IPS-18a (cell line): ENCODE measurements around the gene PRKAG2.
"Not testable (repeated sequence)": the region's sequence is repeated elsewhere in the genome, so short reads cannot be mapped to it uniquely, and the experiment has no call there.

Experiments used
- H3K27ac ChIP-seq: one replicate; pipeline ENCODE4 v1.5.1; 2013; ENCODE audit warnings: low read length
- H3K27me3 ChIP-seq: one replicate; pipeline ENCODE4 v1.6.1; 2013; ENCODE audit warnings: mild to moderate bottlenecking, low read length; ENCODE audit not compliant: control insufficient read depth, insufficient read depth
- H3K36me3 ChIP-seq: one replicate; pipeline ENCODE4 v1.6.1; 2013; ENCODE audit warnings: low read depth, low read length; ENCODE audit not compliant: control insufficient read depth
- H3K4me1 ChIP-seq: one replicate; pipeline ENCODE4 v1.6.1; 2013; ENCODE audit warnings: low read depth, low read length; ENCODE audit not compliant: control insufficient read depth
- H3K4me3 ChIP-seq: one replicate; pipeline ENCODE4 v1.5.1; 2013; ENCODE audit warnings: low read length
- H3K9ac ChIP-seq: one replicate; pipeline ENCODE4 v1.6.1; 2013; ENCODE audit warnings: mild to moderate bottlenecking, low read length, moderate library complexity
- H3K9me3 ChIP-seq: one replicate; pipeline ENCODE4 v1.6.1; 2013; ENCODE audit warnings: low read depth, low read length; ENCODE audit not compliant: control insufficient read depth

PRKAG2 gene

DNA sequence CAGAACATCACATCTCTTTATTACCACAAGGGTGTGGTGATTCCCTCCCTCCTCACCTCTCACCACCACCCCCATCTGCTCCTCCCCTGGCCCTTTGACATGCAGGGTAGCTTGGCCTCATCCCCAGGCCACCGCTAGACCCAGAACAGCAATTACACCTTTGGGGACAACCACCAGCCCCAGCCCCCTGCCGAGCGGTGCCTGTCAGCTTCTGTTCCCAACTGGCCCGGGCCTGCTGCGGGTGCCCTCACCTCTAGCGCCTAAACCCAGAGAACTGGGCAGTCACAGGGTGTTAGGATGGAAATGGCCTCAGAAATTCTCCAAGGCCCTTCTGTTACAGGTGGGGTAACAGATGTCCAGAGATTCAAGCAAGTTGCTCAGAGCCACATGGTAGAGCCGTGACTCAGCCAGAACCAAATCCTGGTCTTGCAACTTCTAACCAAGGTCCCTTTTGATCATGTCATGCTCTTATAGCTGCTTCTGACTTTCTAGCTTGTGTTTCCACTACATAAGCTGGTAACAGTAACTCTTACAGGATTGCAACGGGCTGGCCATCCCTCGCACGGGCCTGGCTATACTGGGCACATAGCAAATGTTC is 78.0 kb downstream of the PRKAG2 start:
- no peak overlapping the region for H3K9ac ChIP-seq
- no peak overlapping the region for H3K27ac ChIP-seq
- H3K9me3 ChIP-seq: no peaks in the 10 kb centered on the region
- no peak overlapping the region for H3K4me3 ChIP-seq
- H3K27me3 ChIP-seq: no peaks in the 10 kb centered on the region
- no peaks in the 10 kb centered on the region for H3K36me3 ChIP-seq
- no peaks in the 10 kb centered on the region for H3K4me1 ChIP-seq

DNA sequence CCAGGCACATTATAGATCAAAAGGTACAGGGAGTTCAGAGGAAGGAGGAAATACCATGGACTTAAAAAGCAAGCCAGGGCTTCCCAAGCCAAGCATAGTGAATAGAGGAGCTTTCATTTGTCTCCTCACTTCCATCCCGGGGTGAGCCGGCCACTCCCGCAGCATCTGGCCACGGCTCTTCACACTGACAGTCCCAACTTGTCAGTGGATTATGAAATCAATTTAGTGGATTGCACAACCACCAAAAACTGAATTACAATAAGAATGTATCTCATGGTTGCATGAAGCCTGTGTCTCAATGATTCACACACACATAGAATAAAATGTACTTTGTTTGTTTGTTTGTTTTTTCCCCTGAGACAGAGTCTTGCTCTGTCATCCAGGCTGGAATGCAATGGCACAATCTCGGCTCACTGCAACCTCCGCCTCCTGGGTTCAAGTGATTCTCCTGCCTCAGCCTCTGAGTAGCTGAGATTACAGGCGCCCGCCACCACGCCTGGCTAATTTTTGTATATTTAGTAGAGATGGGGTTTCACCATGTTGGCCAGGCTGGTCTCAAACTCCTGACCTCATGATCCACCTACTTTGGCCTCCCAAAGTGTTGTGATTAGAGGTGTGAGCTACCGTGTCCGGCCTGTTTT is 79.1 kb downstream of the PRKAG2 start:
- H3K9me3 ChIP-seq, H3K9ac ChIP-seq, H3K4me1 ChIP-seq, H3K27me3 ChIP-seq, H3K27ac ChIP-seq, H3K36me3 ChIP-seq, H3K4me3 ChIP-seq: not testable (repeated sequence)

GRCh38 chr7:151796871-151797537 is 79.9 kb downstream of the PRKAG2 start:
- Histone ChIP-seq H3K4me1 (peaks cover 11% of the 10 kb centered on the region), H3K36me3 (no peaks in the 10 kb centered on the region), H3K27me3 (no peaks in the 10 kb centered on the region), H3K27ac (no peak overlapping the region), H3K9ac (no peak overlapping the region), H3K4me3 (no peak overlapping the region), H3K9me3 (no peaks in the 10 kb centered on the region)

GRCh38 chr7:151796091-151796870 is 80.6 kb downstream of the PRKAG2 start:
- Histone ChIP-seq H3K4me1 (peaks cover 11% of the 10 kb centered on the region), H3K4me3 (no peak overlapping the region), H3K36me3 (no peaks in the 10 kb centered on the region), H3K27ac (no peak overlapping the region), H3K27me3 (no peaks in the 10 kb centered on the region), H3K9ac (no peak overlapping the region), H3K9me3 (no peaks in the 10 kb centered on the region)

GRCh38 chr7:151795168-151795811 is 81.6 kb downstream of the PRKAG2 start:
- no peak overlapping the region for H3K9ac ChIP-seq
- no peaks in the 10 kb centered on the region for H3K27me3 ChIP-seq
- no peak overlapping the region for H3K27ac ChIP-seq
- no peaks in the 10 kb centered on the region for H3K9me3 ChIP-seq
- no peaks in the 10 kb centered on the region for H3K36me3 ChIP-seq
- peaks cover 11% of the 10 kb centered on the region for H3K4me1 ChIP-seq
- no peak overlapping the region for H3K4me3 ChIP-seq

DNA sequence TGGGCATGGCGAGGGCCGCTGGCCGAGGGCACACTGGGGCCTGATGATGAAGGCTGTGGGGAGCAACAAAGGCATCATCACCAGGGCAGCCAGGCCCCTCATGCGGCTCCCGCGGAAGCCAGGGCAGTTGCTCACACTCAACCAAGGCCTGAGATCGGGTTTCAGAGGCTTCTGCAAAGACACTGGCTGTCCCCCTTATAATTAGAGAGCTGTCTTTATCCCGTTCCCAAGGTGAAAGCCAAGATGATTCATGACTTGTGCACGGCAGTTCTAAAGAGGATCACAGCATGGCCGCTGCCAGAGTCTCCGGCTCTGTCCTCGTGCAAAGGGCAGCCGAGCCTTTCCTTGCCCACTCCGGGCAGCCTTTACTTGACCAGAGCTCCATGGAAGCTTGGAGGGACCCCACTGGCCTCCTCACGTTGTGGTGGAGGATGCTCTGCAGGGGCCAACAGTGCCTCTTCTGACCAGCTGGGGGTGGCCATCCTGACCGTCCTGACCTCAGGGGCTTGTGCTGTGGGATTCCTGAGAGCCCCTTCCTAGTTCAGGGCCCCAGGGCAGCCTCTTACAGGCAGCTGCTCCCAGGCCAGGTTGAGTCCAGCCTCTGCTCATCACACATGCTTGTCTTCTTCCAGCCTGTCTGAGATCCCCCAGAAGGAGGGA is 82.3 kb downstream of the PRKAG2 start:
- no peak overlapping the region for H3K4me3 ChIP-seq
- no peak overlapping the region for H3K9ac ChIP-seq
- no peaks in the 10 kb centered on the region for H3K9me3 ChIP-seq
- no peaks in the 10 kb centered on the region for H3K36me3 ChIP-seq
- H3K27me3 ChIP-seq: no peaks in the 10 kb centered on the region
- H3K27ac ChIP-seq: no peak overlapping the region
- peaks cover 11% of the 10 kb centered on the region for H3K4me1 ChIP-seq

GRCh38 chr7:151793991-151794507 is 82.9 kb downstream of the PRKAG2 start:
- Histone ChIP-seq H3K9ac (no peak overlapping the region), H3K27ac (no peak overlapping the region), H3K9me3 (no peaks in the 10 kb centered on the region), H3K4me1 (peaks cover 11% of the 10 kb centered on the region), H3K27me3 (no peaks in the 10 kb centered on the region), H3K36me3 (no peaks in the 10 kb centered on the region), H3K4me3 (no peak overlapping the region)

DNA sequence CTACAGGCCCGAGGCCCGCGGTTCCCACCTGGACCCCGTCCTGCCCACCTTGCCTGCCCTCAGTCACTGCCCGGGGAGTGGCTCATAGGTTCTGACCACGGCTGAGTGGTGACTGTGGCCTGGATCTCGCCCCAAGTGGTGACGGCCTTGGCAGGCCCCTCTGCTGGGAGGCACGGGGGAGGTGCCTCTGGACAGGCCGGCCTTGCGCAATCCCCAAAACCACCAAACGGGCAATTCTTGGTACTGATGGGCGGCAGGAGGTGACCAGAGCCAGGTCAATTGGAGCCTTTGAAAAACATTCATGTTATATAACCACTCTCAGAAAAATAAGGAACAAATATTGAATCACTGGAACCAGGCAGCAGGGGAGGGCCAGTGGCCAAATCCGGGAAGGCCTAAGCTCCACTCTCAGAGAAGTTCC is 83.4 kb downstream of the PRKAG2 start:
- no peak overlapping the region for H3K27ac ChIP-seq
- no peaks in the 10 kb centered on the region for H3K9me3 ChIP-seq
- H3K4me1 ChIP-seq: peaks cover 11% of the 10 kb centered on the region
- H3K4me3 ChIP-seq: no peak overlapping the region
- no peaks in the 10 kb centered on the region for H3K27me3 ChIP-seq
- H3K9ac ChIP-seq: no peak overlapping the region
- H3K36me3 ChIP-seq: no peaks in the 10 kb centered on the region

DNA sequence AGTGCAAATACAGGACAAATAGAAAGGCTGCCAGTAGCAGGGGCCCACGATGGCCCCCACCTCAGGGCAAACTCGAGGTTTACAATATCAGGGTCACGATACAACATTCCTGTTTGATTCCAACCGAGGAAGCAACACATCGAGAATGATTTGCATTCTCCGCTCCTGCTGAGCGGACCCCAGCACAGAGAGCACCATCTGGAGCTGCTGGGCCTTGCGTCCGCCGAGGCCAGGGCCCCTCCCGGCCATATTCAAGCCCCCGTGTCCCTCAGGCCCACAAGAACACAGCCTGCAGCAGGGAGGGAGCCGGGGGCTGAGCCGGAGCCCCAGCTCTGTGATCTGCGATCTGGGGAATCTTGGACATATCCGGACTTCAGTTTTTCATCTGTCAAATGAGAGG is 84.3 kb downstream of the PRKAG2 start:
- Histone ChIP-seq H3K27ac (no peak overlapping the region), H3K9ac (no peak overlapping the region), H3K9me3 (no peaks in the 10 kb centered on the region), H3K4me1 (peaks cover 11% of the 10 kb centered on the region), H3K36me3 (no peaks in the 10 kb centered on the region), H3K27me3 (no peaks in the 10 kb centered on the region), H3K4me3 (no peak overlapping the region)

DNA sequence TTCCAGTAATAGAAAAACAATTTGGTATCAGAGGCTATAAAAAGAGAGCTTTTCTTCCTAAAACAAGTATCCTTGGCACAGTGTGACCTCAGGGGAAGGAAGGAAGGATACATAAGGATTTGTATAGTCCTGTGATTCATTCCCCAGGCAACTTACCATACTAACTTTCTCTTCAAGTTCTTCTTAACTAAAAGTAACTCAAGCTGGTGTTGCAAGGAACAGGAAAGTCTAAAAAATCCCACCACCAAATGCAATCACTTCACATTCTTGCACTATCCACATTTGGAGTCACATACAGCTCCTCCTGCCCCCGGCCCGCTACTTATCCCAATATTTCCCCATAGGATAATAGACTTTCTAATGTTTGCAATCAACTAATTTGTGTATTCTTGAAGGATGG is 84.8 kb downstream of the PRKAG2 start:
- Histone ChIP-seq H3K27ac (no peak overlapping the region), H3K9me3 (no peaks in the 10 kb centered on the region), H3K36me3 (no peaks in the 10 kb centered on the region), H3K27me3 (no peaks in the 10 kb centered on the region), H3K4me1 (peaks cover 11% of the 10 kb centered on the region), H3K4me3 (no peak overlapping the region), H3K9ac (no peak overlapping the region)
